Skeletal muscle tissue (tissue), 4 donors: ENCODE results near the gene C1QL2. TPM values are rescaled to one million over a fixed set of nuclear protein-coding genes. Genes with fewer than 3 reads are reported as not detected.

Experiments used
- H3K27ac ChIP-seq: one replicate; pipeline ENCODE4 v1.7.0; 2013; ENCODE audit warnings: mild to moderate bottlenecking, low read depth, low read length, inconsistent platforms
- H3K27me3 ChIP-seq, 3 donors: one replicate each; pipeline ENCODE4 v1.7.0; 2013; ENCODE audit warnings: low read length in 3 of 3; ENCODE audit not compliant: control insufficient read depth in 3 of 3, insufficient read depth in 3 of 3
- H3K36me3 ChIP-seq, 3 donors: one replicate each; pipeline ENCODE4 v1.7.0; 2013; ENCODE audit warnings: low read length in 3 of 3; ENCODE audit not compliant: control insufficient read depth in 3 of 3, insufficient read depth in 3 of 3
- H3K4me1 ChIP-seq, 3 donors: one replicate each; pipeline ENCODE4 v1.7.0; 2013; ENCODE audit warnings: low read length in 3 of 3, mild to moderate bottlenecking in 3 of 3; ENCODE audit not compliant: control insufficient read depth in 3 of 3, insufficient read depth in 3 of 3
- H3K4me3 ChIP-seq, 3 donors: one replicate each; pipeline ENCODE4 v1.7.0; 2013; ENCODE audit warnings: low read length in 3 of 3
- H3K9ac ChIP-seq, 3 donors: one replicate each; pipeline ENCODE4 v1.7.0; 2013; ENCODE audit warnings: low read length in 3 of 3, mild to moderate bottlenecking in 3 of 3, moderate library complexity in 2 of 3, low read depth in 1 of 3
- H3K9me3 ChIP-seq, 3 donors: one replicate each; pipeline ENCODE4 v1.7.0; 2013; ENCODE audit warnings: low read length in 3 of 3; ENCODE audit not compliant: control insufficient read depth in 3 of 3
- total RNA-seq: library from RNA; depleted of rRNA; stranded (reverse); fragments of >200 nt; gene quantifications from one replicate; pipeline ENCODE4 v1.2.3, GENCODE V29; 2014
- donor health status: Osteomylitis.

Gene C1QL2
- not detected for total RNA-seq

DNA sequence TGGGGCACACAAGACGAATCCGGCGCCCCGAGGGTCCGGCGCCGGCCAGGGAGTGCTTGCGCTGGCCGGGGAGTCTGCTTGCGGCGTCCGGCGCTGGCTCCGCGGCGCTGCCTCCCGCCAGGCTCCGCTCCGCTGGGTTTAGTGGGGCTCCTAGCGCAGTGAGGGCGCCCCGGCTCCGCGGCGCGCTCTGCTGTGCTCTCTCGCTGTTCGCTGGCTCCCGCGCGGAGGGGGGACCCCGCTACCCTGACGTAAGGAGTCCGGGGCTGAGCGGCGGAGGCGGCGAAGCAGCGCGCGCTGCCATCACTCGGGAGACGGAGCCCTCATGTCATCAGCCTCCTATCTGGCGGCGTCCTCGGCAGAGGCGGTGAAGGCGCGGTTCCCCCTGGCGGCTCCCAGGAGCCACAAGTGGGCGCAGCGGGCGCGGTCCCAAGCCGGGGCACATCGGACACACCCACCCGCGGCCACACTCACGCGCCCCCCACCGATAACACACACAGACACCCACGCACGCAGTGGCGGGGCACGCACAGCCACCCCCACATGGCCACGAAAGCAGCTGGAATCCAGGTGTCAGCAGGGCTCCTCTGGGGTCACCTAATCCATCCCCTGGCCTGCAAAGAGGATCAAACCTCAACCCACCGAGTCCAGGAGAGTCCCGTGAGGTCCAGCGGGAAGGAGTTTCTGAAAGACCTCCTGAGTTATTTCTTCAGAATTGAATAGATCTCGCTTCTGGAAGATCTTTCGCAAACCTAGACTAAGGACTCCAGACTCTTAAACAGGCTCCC is at the start of gene C1QL2:
Gene C1QL2, minus strand, starts transcription at position 189 of the 785 bp plus-strand sequence. CDS start 482 bp downstream, outside the sequence.
- no peak within 1 kb of the TSS for H3K9ac ChIP-seq
- H3K9me3 ChIP-seq, result no peaks in the 10 kb centered on the region
- no peaks in the 10 kb centered on the region for H3K36me3 ChIP-seq
- H3K4me1 ChIP-seq, result peaks cover 0 to 12% (median 3%) of the 10 kb centered on the region in 3 donors
- H3K27ac ChIP-seq, result no peak within 1 kb of the TSS
- H3K4me3 ChIP-seq, result no peak within 1 kb of the TSS
- H3K27me3 ChIP-seq, result peaks cover 70 to 71% (median 70%) of the 10 kb centered on the region in 3 donors

DNA sequence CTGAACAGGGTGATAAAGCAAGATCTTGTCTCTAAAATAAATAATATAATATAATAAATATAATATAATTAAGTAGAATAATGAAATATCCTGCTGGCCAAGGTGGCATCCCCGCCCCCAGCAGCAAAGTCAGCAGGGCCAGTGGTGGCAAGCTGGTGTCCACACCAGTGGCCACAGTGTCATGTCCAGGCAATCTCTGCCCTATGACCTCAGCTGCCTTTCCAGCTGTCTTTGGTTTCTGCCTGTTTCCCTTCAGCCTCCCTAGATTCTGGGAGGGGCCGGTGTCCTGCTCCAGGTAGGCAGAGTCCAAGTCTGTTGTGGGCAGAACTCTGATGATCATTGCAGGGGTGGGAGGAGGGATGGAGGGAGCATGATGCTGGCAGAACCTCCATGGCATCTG is 48.9 kb upstream of the C1QL2 start:
- no peak overlapping the region for H3K4me3 ChIP-seq
- no peaks in the 10 kb centered on the region for H3K4me1 ChIP-seq
- peaks cover 0 to 2% (median 0%) of the 10 kb centered on the region in 3 donors for H3K27me3 ChIP-seq
- H3K36me3 ChIP-seq, result no peaks in the 10 kb centered on the region
- no peak overlapping the region for H3K9ac ChIP-seq
- H3K9me3 ChIP-seq, result no peaks in the 10 kb centered on the region
- H3K27ac ChIP-seq, result no peak overlapping the region

DNA sequence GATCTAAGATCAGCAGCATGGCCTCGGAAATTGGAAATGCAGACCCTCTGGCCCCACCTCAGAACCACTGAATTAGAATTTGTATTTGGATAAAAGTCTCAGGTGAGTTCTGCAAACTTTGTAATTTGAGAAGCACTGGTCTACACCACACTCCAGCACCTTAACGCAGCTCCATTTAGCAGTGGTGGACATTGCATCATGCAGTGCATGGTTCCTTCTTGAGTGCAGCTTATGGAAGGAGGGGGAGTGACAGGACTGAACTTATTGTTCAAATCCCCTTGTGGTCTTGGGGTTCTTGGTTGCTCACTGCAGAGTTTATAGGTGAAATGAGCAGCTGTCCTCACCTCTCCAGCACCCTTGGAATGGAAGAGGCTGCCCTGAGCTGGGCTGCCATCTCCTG is 47.6 kb upstream of the C1QL2 start:
- Histone ChIP-seq H3K4me3 (no peak overlapping the region), H3K27me3 (peaks cover 0 to 2% (median 0%) of the 10 kb centered on the region in 3 donors), H3K36me3 (no peaks in the 10 kb centered on the region), H3K9ac (no peak overlapping the region), H3K9me3 (no peaks in the 10 kb centered on the region), H3K4me1 (no peaks in the 10 kb centered on the region), H3K27ac (no peak overlapping the region)

DNA sequence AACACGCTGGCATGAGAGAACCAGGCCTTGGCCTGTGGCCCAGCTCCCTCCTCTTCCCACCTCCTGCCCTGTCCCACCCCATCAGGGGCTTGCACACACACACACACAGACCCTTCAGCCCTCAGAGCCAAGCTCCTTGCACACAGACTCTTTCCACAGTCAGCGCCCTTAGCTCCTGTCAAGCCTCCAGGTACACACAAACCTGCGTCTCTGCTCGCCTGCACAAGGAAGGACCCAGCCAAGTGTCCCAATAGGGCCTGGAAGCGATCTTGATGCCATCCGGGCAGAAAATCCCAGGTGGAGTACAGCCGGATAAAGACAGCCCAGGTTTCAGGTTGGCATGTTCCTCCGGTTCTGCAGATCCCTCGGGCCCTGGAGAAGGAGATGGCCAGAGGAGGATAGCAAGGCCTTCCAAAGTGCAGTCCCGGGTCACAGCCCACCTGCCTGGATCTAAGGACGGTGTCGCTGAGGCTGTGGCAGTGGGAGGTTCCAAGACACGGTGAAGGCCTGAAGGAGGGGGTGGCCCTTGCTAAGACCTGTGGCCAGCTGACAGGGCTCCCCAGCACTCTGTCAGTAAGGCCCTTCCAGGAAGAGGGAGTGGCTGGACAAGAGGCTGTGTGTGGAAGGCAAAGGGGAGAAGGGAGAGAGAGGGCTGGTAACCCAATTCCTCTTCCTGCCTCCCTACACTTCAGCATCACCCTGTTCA is 46.6 kb upstream of the C1QL2 start:
- Histone ChIP-seq H3K4me1 (no peaks in the 10 kb centered on the region), H3K4me3 (no peak overlapping the region), H3K27me3 (peaks cover 0 to 2% (median 0%) of the 10 kb centered on the region in 3 donors), H3K9me3 (no peaks in the 10 kb centered on the region), H3K9ac (no peak overlapping the region), H3K36me3 (no peaks in the 10 kb centered on the region), H3K27ac (no peak overlapping the region)

DNA sequence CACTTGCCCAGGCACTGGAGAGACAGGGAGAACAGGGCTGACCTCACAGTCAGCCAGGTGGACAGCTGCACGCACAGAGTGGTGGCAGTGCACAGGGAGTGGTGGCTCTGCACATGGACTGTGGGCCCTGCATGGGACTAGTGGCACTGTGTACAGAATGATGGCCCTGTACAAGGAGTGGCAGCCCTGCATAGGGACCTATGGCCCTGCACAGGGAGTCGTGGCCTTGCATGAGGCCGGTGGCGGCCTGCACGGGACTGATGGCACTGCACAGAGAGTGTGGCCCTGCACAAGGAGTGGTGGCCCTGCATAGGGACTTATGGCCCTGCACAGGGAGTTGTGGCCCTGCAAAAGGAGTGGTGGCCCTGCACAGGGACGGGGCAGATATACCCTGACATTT is 46.0 kb upstream of the C1QL2 start:
- Histone ChIP-seq H3K4me1 (no peaks in the 10 kb centered on the region), H3K27ac (no peak overlapping the region), H3K4me3 (no peak overlapping the region), H3K27me3 (peaks cover 0 to under 1% (median 0%) of the 10 kb centered on the region in 3 donors), H3K9ac (no peak overlapping the region), H3K36me3 (no peaks in the 10 kb centered on the region), H3K9me3 (no peaks in the 10 kb centered on the region)

DNA sequence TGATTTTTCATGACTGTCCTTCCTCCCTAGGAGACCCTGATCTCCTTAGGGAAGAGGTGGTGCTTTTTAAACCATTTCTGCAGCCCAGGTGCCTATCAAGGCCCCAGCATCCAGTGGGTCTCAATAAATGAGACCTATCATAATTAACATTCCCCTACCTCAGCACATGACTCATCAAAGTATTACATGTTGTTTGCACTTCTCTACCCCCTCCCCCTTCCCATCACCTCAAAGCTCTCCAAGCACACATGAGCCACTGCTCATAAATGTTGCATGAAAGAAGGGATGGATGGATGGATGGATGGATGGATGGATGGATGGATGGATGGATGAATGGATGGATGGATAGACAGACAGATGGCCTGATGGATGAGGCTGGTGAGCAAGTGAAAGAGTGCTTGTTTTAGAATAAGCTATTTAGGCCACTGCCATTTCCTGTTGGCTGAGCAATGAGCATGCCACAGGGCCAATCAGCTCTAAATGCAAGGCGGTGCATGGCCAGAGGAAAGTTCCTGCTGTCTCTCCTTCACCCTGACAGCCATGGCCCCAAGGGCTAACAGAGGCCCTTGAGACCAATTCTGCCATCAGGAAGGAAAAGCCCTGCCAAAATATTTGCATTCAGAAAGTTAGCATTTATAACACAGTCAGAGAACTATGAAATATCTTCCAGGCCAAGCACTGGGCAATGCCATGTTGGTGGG is 44.2 kb upstream of the C1QL2 start:
- Histone ChIP-seq H3K4me1 (no peaks in the 10 kb centered on the region), H3K4me3 (no peak overlapping the region), H3K36me3 (no peaks in the 10 kb centered on the region), H3K27ac (no peak overlapping the region), H3K9ac (no peak overlapping the region), H3K27me3 (peaks cover 0 to 11% (median 4%) of the 10 kb centered on the region in 3 donors), H3K9me3 (no peaks in the 10 kb centered on the region)

DNA sequence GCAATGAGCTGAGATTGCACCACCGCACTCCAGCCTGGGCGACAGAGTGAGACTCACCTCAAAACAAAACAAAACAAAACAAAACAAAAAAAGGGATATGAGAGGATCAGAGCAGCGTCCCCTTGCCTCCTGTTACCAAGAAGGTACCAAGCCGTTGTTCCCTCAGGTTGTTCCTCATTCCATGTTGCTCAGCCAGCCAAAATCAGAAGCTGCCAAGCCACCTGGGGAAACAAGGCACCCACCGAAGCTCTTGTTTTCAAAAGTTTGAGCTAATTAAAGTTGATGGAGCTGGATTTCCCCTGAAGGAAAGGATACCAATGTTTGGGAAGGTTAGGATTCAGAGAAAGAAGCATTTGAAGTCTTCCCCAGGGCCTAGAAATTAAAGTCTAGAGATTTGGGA is 43.3 kb upstream of the C1QL2 start:
- H3K9me3 ChIP-seq, result no peaks in the 10 kb centered on the region
- no peaks in the 10 kb centered on the region for H3K36me3 ChIP-seq
- no peak overlapping the region for H3K27ac ChIP-seq
- H3K4me3 ChIP-seq, result no peak overlapping the region
- H3K9ac ChIP-seq, result no peak overlapping the region
- H3K27me3 ChIP-seq, result peaks cover 0 to 11% (median 4%) of the 10 kb centered on the region in 3 donors
- H3K4me1 ChIP-seq, result no peaks in the 10 kb centered on the region

DNA sequence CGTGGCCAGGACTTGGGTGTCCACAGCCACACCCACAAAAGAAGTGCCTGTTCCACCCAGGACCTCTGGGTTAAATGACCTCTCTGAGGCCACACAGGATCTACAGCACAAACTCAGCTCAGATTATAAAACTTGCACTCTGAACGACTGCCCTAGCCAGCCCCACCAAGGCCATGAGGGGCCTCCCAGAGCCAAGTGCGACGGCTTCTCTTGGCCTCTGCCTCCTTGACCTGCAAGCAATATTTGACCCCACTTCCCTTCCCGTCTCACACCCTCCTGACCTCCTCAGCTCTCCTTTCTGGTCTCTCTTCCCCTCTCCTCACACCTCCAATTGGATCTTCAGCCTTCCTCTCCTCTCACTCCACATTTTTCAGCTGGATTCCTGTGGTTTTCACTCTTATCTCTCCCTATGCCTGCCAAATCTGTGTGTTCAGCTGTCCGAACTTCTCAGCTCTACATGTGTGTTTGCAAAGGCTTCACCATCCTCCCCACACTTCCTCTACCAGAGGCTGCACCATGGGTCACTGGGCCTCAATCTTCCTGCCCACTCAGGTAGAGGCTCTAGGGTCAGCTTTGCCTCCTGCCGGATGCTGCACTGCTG is 39.8 kb upstream of the C1QL2 start:
- H3K36me3 ChIP-seq, result no peaks in the 10 kb centered on the region

DNA sequence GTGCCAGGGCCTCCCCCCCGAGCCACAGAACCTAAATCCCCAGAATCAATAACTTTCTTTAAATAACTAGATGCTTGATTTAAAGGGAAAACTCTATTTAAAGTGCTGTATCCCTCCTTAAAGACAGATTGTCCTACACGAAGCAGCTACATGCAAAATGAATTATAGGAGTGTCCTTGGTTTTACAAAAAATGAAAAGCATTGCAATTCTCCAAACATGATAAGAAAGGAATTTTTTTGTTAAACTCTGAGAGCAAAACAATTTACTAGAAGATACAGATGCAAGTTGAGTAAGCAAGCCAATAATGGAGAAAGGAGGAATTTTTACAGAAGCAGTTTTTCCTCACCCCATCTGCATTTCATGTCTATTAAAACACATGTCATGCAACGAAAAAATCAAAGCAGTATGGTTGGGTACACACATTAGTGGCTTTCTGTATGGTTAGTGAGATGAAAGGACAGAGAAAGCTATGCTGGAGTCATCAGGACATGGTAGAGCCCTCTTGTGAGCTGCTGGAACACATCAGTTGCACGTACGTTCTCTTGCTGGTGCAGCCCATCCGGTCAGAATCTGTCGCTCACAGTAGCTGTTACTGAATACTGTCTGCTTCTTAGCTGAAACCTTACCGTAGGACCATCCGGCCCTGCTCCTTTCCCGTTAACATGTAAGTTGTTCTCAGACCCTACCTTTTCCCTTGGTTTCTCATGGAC is 39.1 kb upstream of the C1QL2 start:
- H3K27me3 ChIP-seq, result peaks cover 0 to 11% (median 6%) of the 10 kb centered on the region in 3 donors
- no peak overlapping the region for H3K9ac ChIP-seq
- H3K27ac ChIP-seq, result no peak overlapping the region
- no peak overlapping the region for H3K4me3 ChIP-seq
- H3K9me3 ChIP-seq, result no peaks in the 10 kb centered on the region
- H3K36me3 ChIP-seq, result no peaks in the 10 kb centered on the region
- H3K4me1 ChIP-seq, result no peaks in the 10 kb centered on the region

More for the DNA sequence above, 39.8 kb upstream of the C1QL2 start:
- Histone ChIP-seq H3K4me1 (no peaks in the 10 kb centered on the region), H3K4me3 (no peak overlapping the region), H3K27me3 (peaks cover 0 to 11% (median 6%) of the 10 kb centered on the region in 3 donors), H3K27ac (no peak overlapping the region), H3K9ac (no peak overlapping the region), H3K9me3 (no peaks in the 10 kb centered on the region)
